GM21825 (cell line): ENCODE results near the gene CDKAL1.
"Not testable (repeated sequence)": the region's sequence is repeated elsewhere in the genome, so short reads cannot be mapped to it uniquely, and the experiment has no call there.

Source experiments
- ATAC-seq: cut with Tn5 transposase; IDR thresholded peaks from one replicate; pipeline ENCODE4 v1.9.1; 2021; ENCODE audit warnings: mild to moderate bottlenecking, moderate library complexity; ENCODE audit not compliant: unreplicated experiment

Gene CDKAL1

DNA sequence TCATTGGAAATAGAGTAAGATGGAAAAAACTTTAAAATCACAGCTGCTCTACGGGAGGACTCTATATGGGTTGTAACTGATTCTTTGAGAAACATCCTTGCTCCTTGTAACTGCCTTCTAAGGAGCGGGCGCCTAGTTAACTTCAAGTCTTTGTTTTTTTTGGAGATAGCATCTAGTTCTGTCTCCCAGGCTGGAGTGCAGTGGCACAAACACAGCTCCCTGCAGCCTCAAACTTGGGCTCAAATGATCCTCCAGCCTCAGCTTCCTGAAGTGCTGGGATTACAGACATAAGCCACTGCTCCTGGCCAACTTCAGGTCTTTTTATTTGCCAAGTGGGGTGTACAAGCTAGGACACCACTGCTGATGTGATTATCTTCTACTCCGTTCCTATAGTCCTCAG lies 552.9 kb downstream of the CDKAL1 start:
- ATAC-seq, result no peak

DNA sequence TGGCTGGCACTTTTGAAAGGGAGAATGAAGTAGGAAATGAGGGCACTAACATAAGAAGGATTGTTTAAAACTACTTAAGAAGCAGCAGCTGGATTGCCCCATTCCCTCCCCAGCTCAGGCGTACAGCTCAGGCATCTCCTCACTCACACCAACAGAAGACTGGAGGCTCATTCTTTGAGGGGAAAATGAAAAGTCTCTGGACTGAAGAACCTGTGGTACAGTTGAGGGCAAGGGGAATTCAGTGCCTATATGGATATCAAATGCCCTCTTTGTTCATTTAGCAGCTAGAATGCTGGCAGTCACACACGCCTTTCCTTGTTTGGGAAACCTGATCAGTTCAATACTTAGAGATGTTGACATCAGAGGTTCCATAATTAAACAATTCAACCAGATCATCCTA lies 557.2 kb downstream of the CDKAL1 start:
- no peak for ATAC-seq

DNA sequence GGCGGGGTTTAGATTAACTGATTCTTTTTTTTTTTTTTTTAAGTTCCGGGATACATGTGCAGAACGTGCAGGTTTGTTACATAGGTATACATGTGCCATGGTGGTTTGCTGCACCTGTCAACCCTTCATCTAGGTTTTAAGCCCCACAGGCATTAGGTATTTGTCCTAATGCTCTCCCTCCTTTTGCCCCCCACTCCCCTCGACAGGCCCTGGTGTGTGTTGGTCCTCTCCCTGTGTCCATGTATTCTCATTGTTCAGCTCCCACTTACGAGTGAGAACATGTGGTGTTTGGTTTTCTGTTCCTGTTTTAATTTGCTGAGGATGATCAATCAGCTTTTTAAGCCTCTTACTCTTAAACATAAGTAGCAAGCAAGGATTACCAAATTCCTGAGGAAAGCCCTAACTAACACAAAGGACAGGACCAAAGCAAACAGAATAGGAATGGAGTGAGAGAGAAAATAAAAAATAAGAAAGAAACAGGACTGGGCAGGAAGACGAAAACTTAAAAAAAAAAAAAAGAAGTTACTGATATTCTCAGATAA lies 558.0 kb downstream of the CDKAL1 start:
- ATAC-seq, result not testable (repeated sequence)

DNA sequence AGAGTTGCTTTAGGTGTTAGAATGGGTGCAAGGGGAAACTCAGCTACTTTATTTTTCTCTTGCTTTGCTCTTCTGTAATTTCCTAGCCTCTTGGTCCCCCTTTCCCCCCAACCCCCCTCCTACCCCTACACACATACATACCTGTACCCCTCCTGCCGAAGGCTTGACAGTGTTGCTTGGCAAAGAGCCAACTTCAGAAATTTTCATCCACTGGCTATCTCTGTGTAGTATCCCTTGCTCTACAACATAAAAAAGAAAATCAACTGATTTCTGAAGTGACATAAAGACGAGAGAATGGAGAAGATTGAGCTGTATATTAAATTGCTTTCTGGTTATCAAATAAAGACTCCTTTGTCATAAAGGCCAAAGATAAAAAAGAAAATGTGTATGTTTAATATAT lies 561.2 kb downstream of the CDKAL1 start:
- ATAC-seq, result no peak

DNA sequence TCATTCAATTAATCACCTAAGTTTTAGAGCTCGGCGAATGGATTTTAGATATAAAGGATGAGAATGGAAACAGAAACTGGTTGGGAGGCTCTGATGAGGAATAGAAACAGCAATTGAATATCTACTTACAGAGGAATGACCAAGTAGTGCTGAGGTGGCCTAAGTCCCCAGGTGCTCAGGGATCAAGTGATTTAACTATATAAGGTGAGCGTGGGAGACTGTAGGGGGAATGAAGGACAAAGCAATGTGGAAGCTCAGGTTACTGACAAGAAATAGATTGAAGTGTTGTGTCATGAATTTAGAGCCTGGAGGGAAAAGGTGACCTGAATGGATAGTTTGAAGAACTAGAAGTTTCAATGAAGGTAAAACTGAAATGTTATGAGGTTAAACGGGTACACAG lies 563.9 kb downstream of the CDKAL1 start:
- no peak for ATAC-seq

DNA sequence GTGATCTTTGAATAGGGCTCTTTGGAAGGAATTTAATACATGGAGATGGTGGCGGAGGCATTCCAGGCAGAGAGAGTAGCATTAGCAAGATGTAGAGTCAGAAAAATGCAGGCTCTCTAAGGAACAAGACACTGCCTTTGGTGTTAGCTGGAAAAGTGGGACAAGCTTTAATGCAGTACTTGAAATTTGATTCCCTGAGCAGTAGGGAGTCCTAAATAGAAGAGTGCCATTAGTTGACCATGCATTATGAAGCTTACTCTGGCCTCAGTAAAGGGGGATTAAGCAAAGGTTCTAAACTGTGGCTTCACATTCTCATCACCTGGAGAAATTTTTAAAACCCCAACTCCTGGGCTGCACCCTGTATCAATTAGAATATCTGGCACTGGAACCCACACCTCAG lies 564.5 kb downstream of the CDKAL1 start:
- no peak for ATAC-seq

DNA sequence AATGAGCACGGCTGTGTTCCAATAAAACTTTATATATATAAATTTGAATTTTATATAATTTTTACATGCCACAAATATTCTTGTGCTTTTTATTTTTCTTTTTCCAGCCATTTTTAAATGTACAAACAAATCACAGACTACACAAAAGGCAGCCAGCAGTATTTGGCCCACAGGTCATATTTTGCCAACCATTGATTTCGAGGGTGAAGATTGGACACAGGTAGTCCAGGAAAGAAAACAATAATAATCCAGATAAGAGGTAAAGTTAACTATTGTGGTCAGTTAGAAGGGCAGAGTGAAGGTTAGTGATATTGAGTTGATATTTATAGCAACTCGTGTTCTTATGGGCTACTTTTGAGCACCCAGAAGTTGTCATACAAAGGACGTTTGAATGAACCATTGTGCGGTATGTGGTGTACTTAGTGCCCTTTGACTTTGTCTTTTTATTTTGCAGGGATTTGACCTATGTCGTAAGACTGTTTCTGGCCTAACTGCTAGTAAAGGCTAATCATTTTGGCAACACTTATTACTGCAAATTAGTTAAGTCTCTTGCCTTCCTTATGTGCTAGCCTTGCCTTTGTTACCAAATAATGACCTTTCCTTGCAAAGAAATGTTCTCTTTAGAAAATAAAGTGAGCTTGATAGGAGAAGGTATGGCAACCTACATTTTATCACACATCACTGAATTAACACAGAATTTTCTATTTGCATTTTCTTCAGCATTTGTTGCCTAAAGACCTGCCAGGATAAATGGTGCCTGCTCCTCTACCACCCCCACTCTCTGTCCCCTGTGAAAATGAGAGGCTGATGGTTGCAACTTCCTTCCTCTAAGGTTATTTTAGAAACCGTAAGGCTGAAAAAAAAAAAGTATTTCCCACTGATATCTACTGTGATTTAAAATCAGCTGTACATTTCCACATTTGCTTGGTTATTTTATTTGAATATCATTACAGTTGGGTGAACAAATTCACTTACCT lies 565.4 kb downstream of the CDKAL1 start:
- ATAC-seq, result peak; percentile 60

DNA sequence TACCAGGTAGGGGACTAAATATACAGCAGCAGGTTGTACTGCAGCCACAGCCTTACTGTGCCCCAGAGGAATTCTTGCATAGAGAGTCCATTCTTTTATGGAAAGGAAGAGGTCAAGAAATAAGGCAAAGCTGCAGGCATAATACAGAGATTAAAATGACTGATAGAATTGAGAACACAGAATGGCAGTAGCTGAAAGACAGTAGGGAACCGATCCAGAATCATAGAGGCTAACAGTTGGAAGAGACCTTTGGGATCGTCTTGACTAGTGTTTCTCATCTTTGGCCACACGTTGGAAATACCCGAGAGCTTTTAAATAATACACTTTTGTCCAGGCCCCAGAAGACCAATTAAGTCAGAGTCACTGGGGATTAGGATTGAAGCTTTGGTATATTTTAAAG lies 566.7 kb downstream of the CDKAL1 start:
- ATAC-seq, result no peak

DNA sequence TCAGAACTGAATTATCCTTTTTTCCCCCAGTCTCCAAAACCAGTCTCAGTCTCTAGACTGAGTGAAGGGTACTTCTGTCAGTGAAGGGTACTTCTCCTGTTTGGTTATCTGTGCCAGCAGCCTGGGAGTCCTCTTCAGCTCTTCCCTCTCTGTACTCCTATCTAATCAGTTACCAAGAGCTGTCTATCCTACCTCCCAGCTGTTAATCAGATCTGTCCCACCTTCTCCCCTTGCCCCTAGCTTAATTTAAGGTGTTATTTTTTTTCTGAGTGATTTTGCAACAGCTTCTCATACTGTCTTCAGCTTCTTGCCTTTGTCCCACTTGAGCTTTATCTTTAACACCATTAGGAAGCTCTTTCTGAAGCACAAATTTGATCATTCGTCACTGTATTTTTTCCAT lies 567.4 kb downstream of the CDKAL1 start:
- ATAC-seq, result no peak

DNA sequence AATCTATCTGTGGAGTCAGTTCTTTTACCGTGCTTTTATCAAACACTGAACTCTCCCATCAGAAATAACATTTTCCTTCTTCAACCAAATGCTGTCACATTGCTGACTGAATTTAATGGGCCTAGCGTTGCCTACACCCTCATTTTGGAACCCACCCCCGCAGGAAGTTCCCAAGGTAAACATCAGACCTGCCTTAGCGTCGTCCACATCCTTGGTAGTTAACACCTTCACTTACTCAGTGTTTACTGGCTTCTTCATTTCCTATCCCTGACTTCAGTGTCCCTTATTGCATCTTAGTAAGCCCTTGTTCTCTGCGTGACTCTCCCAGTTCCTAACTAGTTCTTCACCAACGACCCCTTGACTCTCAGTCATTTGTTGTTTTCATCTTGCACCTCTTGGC lies 567.9 kb downstream of the CDKAL1 start:
- no peak for ATAC-seq

DNA sequence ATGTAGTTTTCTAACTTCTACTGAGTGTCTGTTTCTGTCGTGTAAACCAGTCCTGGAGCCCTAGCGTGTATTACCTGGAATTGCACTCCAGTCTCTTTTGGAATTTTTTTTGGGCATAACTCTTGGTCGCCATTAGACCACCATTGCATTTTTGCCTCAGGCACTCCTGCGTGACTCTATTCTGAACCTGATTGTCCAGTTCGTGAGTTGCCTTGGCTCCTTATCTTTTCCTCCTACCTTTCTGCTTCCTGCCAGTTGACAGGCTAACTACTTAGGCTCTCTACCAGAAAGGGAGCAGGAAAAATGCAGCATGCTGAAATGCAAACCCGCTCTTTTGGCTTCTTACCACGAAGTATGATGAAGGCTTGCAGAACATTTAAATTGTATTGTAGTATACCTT lies 568.4 kb downstream of the CDKAL1 start:
- no peak for ATAC-seq

DNA sequence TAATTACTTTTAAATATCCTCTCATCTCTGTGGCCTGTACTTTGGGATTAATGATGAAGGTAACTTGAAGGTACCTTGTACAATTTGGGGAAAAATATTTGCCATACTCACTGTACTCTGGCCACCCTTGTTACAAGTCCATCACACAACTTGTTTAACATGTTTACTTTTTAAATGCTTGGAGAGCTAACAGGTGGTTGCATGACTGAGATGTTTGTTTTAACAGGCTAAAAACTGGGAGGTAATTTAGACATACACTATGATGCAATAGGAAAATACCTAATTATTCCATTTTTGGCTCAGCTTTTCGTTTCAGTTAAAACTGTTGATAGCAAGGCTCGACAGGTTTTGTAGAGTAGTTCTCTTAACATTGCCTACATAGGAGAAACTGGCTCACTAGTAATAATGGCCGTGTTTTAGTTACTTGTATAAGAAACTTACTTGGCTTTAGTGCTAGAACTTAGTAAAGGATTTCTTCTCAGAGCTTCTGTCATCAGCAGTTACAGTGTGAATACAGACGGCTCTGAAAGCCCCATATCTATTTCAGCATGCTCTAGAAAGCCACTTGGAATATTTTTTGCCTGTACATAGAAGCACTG lies 569.5 kb downstream of the CDKAL1 start:
- ATAC-seq, result no peak

DNA sequence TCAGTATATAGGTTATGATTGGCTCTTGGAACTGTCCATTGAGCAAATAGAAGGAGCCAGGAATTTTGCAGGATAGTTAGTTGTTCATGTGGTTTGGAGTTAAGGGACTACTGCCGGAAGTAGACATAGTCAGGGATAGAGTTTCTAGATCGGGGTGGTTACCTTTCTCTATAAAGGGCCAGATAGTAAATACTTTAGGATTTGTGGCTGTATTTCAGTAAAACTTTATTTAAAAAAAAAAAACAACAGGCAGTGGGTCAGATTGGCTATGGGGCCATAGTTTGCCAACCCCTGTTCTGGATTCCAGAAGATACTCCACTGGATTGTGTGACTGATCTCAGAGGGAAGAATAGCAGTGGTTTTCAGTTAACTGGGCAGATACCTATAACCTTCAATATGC lies 570.0 kb downstream of the CDKAL1 start:
- ATAC-seq, result no peak

DNA sequence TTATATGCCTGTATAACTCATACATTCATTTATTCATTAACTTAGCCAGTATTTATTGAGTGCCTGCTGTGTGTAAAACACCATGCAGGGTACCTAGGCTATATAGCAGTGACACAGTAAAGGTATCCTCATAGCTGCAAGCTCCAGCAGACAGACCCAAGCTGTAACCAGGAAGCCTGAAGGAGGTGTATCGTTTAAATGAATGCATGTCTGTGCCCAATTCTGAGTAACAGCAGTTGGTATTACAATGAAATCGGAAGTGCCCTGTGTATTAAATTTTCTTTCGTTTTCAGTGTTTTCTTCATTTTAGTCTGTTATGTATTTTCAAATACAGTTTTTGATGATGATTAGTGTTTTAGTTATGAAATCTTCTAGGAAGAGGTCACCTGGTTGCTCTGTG lies 573.5 kb downstream of the CDKAL1 start:
- no peak for ATAC-seq

DNA sequence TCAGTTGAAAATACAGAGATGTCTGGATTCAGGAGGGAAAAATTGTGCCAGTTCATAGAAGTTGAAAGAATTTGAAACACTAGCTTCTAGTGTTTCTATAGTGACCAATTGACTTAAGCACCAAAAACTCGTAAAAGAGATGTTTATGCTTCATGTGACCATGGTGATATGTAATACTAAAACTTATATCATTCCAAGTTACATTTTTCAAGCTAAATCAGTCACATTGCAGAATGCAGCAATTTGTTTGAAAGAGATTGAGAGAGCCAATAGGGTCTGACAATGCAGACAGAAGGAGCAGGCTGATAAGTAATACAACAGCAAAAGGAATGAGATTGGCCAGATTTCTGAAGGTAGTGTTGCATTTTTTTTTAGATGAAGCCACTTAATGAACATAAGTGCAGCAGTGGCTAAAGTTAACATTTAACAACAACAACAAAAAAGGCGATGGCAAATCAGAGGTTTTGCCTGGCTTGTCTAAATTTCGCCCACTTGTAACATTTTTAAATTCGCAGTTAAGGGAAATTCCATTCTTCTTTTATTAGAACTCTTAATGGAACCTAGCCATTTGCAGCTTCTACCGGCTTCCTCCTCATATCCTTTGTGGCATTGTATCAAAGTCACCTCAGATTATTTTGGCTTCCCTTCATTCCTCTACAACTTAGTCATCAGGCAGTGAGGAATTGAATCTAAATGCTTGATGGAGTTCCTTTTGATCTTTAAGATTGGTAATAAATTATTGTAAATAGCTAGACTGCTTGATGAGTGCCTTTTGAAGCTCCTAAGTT lies 575.3 kb downstream of the CDKAL1 start:
- ATAC-seq, result no peak

DNA sequence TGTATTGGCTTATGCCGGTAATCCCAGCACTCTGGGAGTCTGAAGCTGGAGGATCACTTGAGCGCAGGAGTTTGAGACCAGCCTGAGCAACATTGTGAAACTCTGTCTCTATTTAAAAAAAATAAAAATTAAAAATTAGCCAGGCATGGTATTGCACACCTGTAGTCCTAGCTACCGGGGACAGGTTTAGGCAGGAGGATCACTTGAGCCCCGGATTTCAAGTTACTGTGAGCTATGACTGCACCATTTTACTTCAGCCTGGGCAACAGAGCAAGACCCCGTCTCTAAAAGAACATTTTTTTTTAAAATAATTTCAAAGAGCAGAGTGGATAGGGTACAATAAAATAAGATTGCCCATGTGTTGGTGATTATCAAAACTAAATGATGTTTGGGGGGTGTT lies 576.4 kb downstream of the CDKAL1 start:
- ATAC-seq, result no peak

DNA sequence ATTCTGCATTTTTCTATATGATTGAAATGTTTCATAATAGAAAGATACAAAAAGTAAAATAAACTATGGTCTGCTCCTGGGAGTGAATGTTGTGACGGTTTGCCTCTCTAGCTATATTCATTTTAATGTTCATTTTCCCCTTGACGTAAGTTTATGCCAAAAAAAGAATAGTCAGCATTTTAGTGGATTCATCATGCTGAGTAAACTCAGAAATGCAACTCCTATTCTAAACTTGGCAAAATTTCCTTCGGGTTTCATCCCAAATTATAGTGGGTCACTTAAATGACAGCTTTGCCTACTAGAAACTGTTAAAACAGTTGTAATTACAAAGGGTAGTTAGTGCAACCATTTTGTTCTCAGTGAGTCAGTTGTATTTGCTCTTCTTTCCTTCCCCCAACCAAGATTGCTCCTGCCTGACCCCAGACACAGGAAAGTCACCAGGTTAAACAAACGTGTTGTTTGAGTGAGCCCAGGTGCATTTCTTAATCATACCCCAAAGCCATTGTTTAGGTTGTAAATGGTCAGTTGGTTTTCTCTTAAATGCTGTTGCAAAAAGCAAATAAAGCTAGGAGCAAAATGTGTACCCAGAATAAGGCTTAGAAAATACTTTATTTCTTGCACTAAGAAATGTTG lies 577.0 kb downstream of the CDKAL1 start:
- ATAC-seq, result no peak

DNA sequence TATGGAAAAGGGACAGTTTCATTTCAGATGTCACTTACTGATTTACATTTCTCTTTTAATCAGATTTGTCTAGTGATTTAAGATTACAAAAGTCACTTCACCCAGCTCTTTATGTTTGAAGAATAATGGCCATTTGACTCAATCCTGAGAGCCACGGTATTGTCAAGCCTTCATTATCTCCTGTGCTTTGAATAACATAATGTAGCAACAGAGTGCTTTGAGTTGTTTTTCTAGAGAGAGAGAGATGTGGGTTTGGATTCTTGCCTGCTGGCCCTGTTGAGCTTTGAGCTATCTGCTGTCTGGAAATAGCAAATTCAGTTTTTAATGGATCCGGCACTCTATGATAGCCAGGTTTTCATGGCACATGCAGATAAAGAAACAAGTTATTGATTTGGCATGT lies 580.9 kb downstream of the CDKAL1 start:
- ATAC-seq, result no peak

DNA sequence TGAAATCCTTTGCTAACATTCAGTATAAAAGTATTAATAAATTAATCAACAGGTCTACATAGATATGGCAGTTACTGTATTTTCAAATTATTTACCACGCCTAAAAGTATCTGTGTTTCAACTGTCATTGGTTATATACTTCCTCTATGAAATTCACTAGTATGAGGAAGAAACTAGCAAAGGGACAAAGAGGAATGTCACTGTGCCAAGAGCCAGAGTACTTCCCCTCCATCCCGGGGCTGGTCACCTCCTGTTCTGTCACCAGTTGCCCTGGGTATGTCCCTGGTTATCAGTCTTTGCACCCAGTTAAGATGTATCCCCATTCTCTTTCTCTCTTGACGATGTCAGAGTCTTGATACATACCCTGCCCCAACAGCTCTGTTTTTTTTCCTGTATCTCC lies 582.5 kb downstream of the CDKAL1 start:
- ATAC-seq, result no peak

DNA sequence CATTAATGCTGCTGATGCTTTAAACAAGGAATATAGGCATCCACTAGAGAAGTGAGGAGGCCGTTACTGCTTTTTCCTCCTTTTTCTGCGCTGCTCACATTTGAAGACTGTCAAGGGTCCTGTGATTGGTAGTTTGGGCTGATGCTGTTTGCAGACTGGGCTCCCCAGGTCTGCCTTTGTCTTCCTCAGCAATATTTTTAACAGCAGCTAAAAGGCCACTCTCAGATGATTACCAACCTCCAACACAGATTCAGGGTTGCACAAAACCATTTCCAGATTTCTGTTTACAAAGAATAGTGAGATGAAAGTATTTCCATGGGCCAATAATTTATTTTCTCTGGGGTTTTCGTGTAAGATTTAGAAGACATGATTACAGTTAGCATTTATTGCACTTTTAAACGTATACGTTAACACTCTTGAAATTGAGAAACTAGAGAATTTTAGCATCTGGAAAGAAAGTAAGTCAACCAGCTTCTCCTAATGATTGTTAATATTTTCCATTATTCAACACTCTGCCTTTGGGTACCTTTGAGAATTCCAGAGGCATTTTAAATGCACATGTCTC lies 584.0 kb downstream of the CDKAL1 start:
- no peak for ATAC-seq
